ENCODE data around the gene HELZ2.
"Not testable (repeated sequence)": the region's sequence is repeated elsewhere in the genome, so short reads cannot be mapped to it uniquely, and the experiment has no call there.

The HELZ2 gene

GRCh38 chr20:63565699-63566335 lies 8.2 kb downstream of the HELZ2 start:
- DNase-seq, result no peak

- DNase-seq, result no peak
Observed at GRCh38 chr20:63565021-63565698, 8.9 kb downstream of the HELZ2 start.

- DNase-seq, result no peak
Observed at GRCh38 chr20:63564036-63564810, 9.8 kb downstream of the HELZ2 start.

- DNase-seq, result no peak
Observed at GRCh38 chr20:63563225-63563935, 10.7 kb downstream of the HELZ2 start.

- DNase-seq, result no peak
Observed at GRCh38 chr20:63562461-63563224, 11.4 kb downstream of the HELZ2 start.

- no peak for DNase-seq
Observed at GRCh38 chr20:63561624-63562396, 12.2 kb downstream of the HELZ2 start.

- no peak for DNase-seq
Observed at GRCh38 chr20:63560856-63561609, 13.0 kb downstream of the HELZ2 start.

GRCh38 chr20:63560333-63560805 lies 13.7 kb downstream of the HELZ2 start:
- DNase-seq, result no peak

GRCh38 chr20:63559485-63560332 lies 14.3 kb downstream of the HELZ2 start:
- DNase-seq, result not testable (repeated sequence)

- DNase-seq, result no peak
Observed at GRCh38 chr20:63558804-63559484, 15.1 kb downstream of the HELZ2 start.

- DNase-seq, result no peak
Observed at GRCh38 chr20:63557481-63557891, 16.6 kb downstream of the HELZ2 start.

- no peak for DNase-seq
Observed at GRCh38 chr20:63556873-63557478, 17.1 kb downstream of the HELZ2 start.

GRCh38 chr20:63555661-63556381 lies 18.2 kb downstream of the HELZ2 start:
- no peak for DNase-seq

GRCh38 chr20:63554361-63555278 lies 19.4 kb downstream of the HELZ2 start:
- no peak for DNase-seq

- no peak for DNase-seq
Observed at GRCh38 chr20:63553933-63554290, 20.1 kb downstream of the HELZ2 start, which contains the start of gene FNDC11. TSS of gene FNDC11 (plus strand) at chr20:63554159. CDS start at chr20:63555664, 1,505 bp downstream.
